SK-N-SH (cell line): Measurements from ENCODE around the gene NDUFC2. TPM values are rescaled to one million over a fixed set of nuclear protein-coding genes. Genes with fewer than 3 reads are reported as not detected.

Experiments
- CTCF ChIA-PET: fragments of 300-600, 350-600 bp; formaldehyde crosslinking; extraction: SDS; loops from one replicate; lab custom pipeline; 2021; lab: Yijun Ruan, JAX
- POLR2A ChIA-PET: fragments of 350-600 bp; sonication (Branson Sonifier 250); formaldehyde crosslinking; extraction: SDS; loops from one replicate; lab custom pipeline; 2020; ENCODE audit warnings: antibody characterized with exemption, inconsistent platforms; lab: Yijun Ruan, JAX
- DNase-seq: peaks from one replicate; pipeline ENCODE4 v3.0.0; 2012
- H2AFZ ChIP-seq: fragments of 200-600 bp; sonication (generic); 2 replicates; pipeline ENCODE4 v1.8.1; 2016; ENCODE audit warnings: antibody characterized with exemption, mild to moderate bottlenecking, low read depth
- H3F3A ChIP-seq: fragments of 200-600 bp; sonication (generic); replicated peaks from 2 replicates; pipeline ENCODE3; 2016; ENCODE audit warnings: antibody characterized with exemption, mild to moderate bottlenecking; ENCODE audit not compliant: insufficient read depth
- H3K27ac ChIP-seq, 2 experiments: fragments of 200-500 bp in 1 of 2; fragments of 200-600 bp in 1 of 2; sonication (Bioruptor generic) in 1 of 2; sonication (generic), shearing (Covaris generic) in 1 of 2; 2 replicates each; pipeline versions ENCODE4 v1.5.1 to v1.6.1; 2014 to 2016; ENCODE audit warnings: low read depth in 2 of 2, inconsistent platforms in 1 of 2, low read length in 1 of 2, mild to moderate bottlenecking in 1 of 2, mixed read lengths in 1 of 2
- H3K27me3 ChIP-seq: fragments of 200-600 bp; sonication (generic), shearing (Covaris generic); 2 replicates; pipeline ENCODE4 v1.6.1; 2016; ENCODE audit warnings: mixed run types; ENCODE audit not compliant: insufficient read depth
- H3K36me3 ChIP-seq, 2 experiments: fragments of 200-500 bp in 1 of 2; fragments of 200-600 bp in 1 of 2; sonication (Bioruptor generic) in 1 of 2; sonication (generic) in 1 of 2; replicated peaks in 1 of 2; 2 replicates each; pipeline versions ENCODE3 to v1.5.1; 2014 to 2016; ENCODE audit warnings: low read length in 1 of 2, mild to moderate bottlenecking in 1 of 2; ENCODE audit not compliant: insufficient read depth in 2 of 2, control insufficient read depth in 1 of 2
- H3K4me1 ChIP-seq, 2 experiments: fragments of 200-500 bp in 1 of 2; fragments of 200-600 bp in 1 of 2; sonication (Bioruptor generic) in 1 of 2; sonication (generic), shearing (Covaris generic) in 1 of 2; 2 replicates each; pipeline versions ENCODE4 v1.5.1 to v1.6.1; 2014 to 2016; ENCODE audit warnings: low read depth in 1 of 2, low read length in 1 of 2, mixed run types in 1 of 2; ENCODE audit not compliant: insufficient read depth in 2 of 2, control insufficient read depth in 1 of 2
- H3K4me2 ChIP-seq: fragments of 200-600 bp; sonication (generic), shearing (Covaris generic); 2 replicates; pipeline ENCODE4 v1.6.1; 2017; ENCODE audit warnings: mixed run types
- H3K4me3 ChIP-seq, 2 experiments: fragments of 200-500 bp in 1 of 2; fragments of 200-600 bp in 1 of 2; sonication (Bioruptor generic) in 1 of 2; sonication (generic), shearing (Covaris generic) in 1 of 2; 2 replicates each; pipeline versions ENCODE4 v1.5.1 to v1.8.1; 2014 to 2016; ENCODE audit warnings: low read depth in 2 of 2, inconsistent platforms in 1 of 2, low read length in 1 of 2, mild to moderate bottlenecking in 1 of 2, mixed read lengths in 1 of 2, moderate library complexity in 1 of 2
- H3K79me2 ChIP-seq: fragments of 200-600 bp; sonication (generic); 2 replicates; pipeline ENCODE4 v1.8.1; 2017; ENCODE audit warnings: mild to moderate bottlenecking; ENCODE audit not compliant: insufficient read depth
- H3K9ac ChIP-seq: fragments of 200-600 bp; sonication (generic); 2 replicates; pipeline ENCODE4 v1.6.1; 2017; ENCODE audit warnings: mixed run types
- H3K9me2 ChIP-seq: fragments of 200-600 bp; sonication (generic); 2 replicates; pipeline ENCODE4 v1.6.1; 2017; ENCODE audit warnings: mixed run types
- H3K9me3 ChIP-seq: fragments of 200-600 bp; sonication (generic); 2 replicates; pipeline ENCODE4 v1.6.1; 2017; ENCODE audit warnings: mixed run types, mild to moderate bottlenecking, moderate library complexity
- H4K20me1 ChIP-seq: fragments of 200-600 bp; sonication (generic); 2 replicates; pipeline ENCODE4 v1.6.1; 2017; ENCODE audit warnings: mild to moderate bottlenecking, mixed run types; ENCODE audit not compliant: insufficient read depth
- CHD2 ChIP-seq: fragments of 150-350 bp; IDR thresholded peaks from 2 replicates; pipeline ENCODE4 v1.6.1; 2018; ENCODE audit warnings: low read length; ENCODE audit not compliant: partially characterized antibody
- CTCF ChIP-seq: fragments of 200-600 bp; sonication (generic); IDR thresholded peaks from 2 replicates; pipeline ENCODE4 v1.6.1; 2017; ENCODE audit warnings: antibody characterized with exemption, mild to moderate bottlenecking, moderate library complexity
- ELF1 ChIP-seq: IDR thresholded peaks from 2 replicates; pipeline ENCODE4 v1.4.0; 2012
- FOSL2 ChIP-seq: IDR thresholded peaks from 2 replicates; pipeline ENCODE4 v1.4.0; 2012; ENCODE audit warnings: low read depth, mild to moderate bottlenecking, moderate library complexity, borderline replicate concordance
- FOXJ3 ChIP-seq: sonication (generic); formaldehyde crosslinking; IDR thresholded peaks from 2 replicates; pipeline ENCODE4 v1.5.1; 2020; ENCODE audit warnings: mild to moderate bottlenecking, missing genetic modification reagents
- FOXM1 ChIP-seq: IDR thresholded peaks from 2 replicates; pipeline ENCODE4 v1.4.0; 2012; ENCODE audit warnings: low read depth, mild to moderate bottlenecking
- GABPA ChIP-seq: IDR thresholded peaks from 2 replicates; pipeline ENCODE4 v1.4.0; 2012; ENCODE audit warnings: low read depth, mild to moderate bottlenecking
- MEF2A ChIP-seq: IDR thresholded peaks from 2 replicates; pipeline ENCODE4 v1.4.0; 2012; ENCODE audit warnings: low read depth, borderline replicate concordance
- MXI1 ChIP-seq: IDR thresholded peaks from 2 replicates; pipeline ENCODE4 v1.6.1; 2012; ENCODE audit warnings: mild to moderate bottlenecking, low read depth, low read length, improper control_type of control experiment
- NFIC ChIP-seq: IDR thresholded peaks from 2 replicates; pipeline ENCODE4 v1.4.0; 2012; ENCODE audit warnings: borderline replicate concordance
- NRF1 ChIP-seq: IDR thresholded peaks from 2 replicates; pipeline ENCODE4 v1.6.1; 2012; ENCODE audit warnings: low read depth, mild to moderate bottlenecking, low read length
- POLR2AphosphoS5 ChIP-seq: IDR thresholded peaks from 2 replicates; pipeline ENCODE4 v1.6.1; 2012; ENCODE audit warnings: low read depth, low read length
- RAD21 ChIP-seq: IDR thresholded peaks from 2 replicates; pipeline ENCODE4 v1.6.1; 2012; ENCODE audit warnings: mild to moderate bottlenecking, low read length
- RCOR1 ChIP-seq: fragments of 150-350 bp; IDR thresholded peaks from 2 replicates; pipeline ENCODE4 v1.6.1; 2017; ENCODE audit warnings: antibody characterized with exemption, low read length
- RFX5 ChIP-seq: IDR thresholded peaks from 2 replicates; pipeline ENCODE4 v1.6.1; 2012; ENCODE audit warnings: mild to moderate bottlenecking, improper control_type of control experiment, low read length
- RXRA ChIP-seq: IDR thresholded peaks from 2 replicates; pipeline ENCODE4 v1.4.0; 2012; ENCODE audit warnings: low read depth, mild to moderate bottlenecking, borderline replicate concordance
- SMC3 ChIP-seq: IDR thresholded peaks from 2 replicates; pipeline ENCODE4 v1.6.1; 2012; ENCODE audit warnings: low read depth, low read length, improper control_type of control experiment
- TAF1 ChIP-seq: IDR thresholded peaks from 2 replicates; pipeline ENCODE4 v1.6.1; 2012; ENCODE audit warnings: low read depth, mild to moderate bottlenecking, low read length, moderate library complexity, borderline replicate concordance
- TCF12 ChIP-seq: IDR thresholded peaks from 2 replicates; pipeline ENCODE4 v1.4.0; 2012
- TEAD4 ChIP-seq: IDR thresholded peaks from 2 replicates; pipeline ENCODE4 v1.4.0; 2012; ENCODE audit warnings: mild to moderate bottlenecking, borderline replicate concordance; ENCODE audit not compliant: insufficient read depth
- USF1 ChIP-seq: IDR thresholded peaks from 2 replicates; pipeline ENCODE4 v1.4.0; 2012; ENCODE audit warnings: low read depth, borderline replicate concordance
- WGBS: methylation state at CpG from one replicate; pipeline ENCODE4 v1.1.6; 2017; ENCODE audit warnings: low lambda C conversion rate; 5-methylcytosine and 5-hydroxymethylcytosine counted together
- polyA plus RNA-seq, 3 experiments: library from polyadenylated mRNA; depleted of rRNA; stranded (reverse); fragments of >200 nt; gene quantifications; 2 replicates each; pipeline ENCODE4 v1.2.3, GENCODE V29; 2012
- TF ChIP-seq, protein P1 (sequence below): IDR thresholded peaks from 2 replicates; pipeline ENCODE4 v1.4.0; 2012; ENCODE audit warnings: low read depth, borderline replicate concordance
- TF ChIP-seq, protein P2 (sequence below): IDR thresholded peaks from 2 replicates; pipeline ENCODE4 v1.4.0; 2012; ENCODE audit warnings: low read depth
- TF ChIP-seq, protein P3 (sequence below): IDR thresholded peaks from 2 replicates; pipeline ENCODE4 v1.6.1; 2012; ENCODE audit warnings: mild to moderate bottlenecking, low read depth, low read length, moderate library complexity

The NDUFC2 gene
- polyA plus RNA-seq (2012; rRNA removed) = 198 and 235 TPM in 2 replicates
- 137 and 183 TPM in 2 replicates for polyA plus RNA-seq (2012; cell fraction: cytosol; rRNA removed)
- 76.3 and 139 TPM in 2 replicates for polyA plus RNA-seq (2012; cell fraction: nucleus; rRNA removed)

DNA sequence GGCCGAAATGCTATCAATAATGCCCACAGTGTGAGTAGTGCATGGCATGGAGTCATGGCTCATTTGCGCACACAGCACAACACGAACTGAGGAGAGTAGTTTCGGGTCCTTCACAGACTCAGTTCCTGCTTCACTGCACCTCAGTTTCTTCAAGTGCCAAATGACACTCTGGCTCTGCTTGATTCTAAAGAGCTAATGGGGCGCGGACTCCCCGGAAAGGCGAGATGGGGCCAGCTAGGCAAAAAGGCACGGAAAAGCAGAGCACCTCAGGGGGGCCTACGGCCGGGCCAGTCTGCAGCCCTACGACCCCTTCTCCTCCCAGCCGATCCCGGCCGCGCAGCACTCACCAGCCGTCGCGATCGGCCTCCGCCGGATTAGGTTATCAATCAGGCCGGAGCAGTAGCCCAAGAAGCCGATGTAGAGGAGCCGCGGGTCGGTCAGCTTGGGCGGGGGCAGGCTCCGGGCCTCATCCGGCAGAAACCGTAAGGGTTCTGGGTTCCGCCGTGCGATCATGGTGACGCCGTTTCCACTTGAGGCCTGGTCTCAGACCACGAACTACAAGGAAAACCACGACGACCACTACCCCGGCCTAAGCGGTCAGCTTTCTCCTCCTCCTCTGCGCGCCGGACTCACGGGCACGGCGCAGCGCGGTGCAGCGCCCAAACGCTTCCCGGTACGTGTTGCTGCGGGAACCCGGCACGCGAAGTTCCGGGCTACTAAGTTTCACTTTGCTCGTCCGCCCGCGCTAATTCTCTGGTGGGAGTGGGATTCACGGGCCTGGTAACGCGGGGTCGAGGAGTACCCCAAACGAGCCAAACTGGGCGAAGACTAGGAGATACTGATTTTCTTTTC, at the start of gene NDUFC2:
Gene NDUFC2, minus strand, starts transcription at position 631 of the 852 bp plus-strand sequence. Its CDS starts 118 bp downstream, at position 513.
- CTCF ChIA-PET = interaction anchor here (1.0 to 1.8 kb wide), 4 partner anchors 11 to 485 kb away, joined by 3 to 7 read pairs (median 3); no protein-coding TSS in a partner anchor
- peak within 1 kb of the TSS; percentile 84 to 85 for H3K27ac ChIP-seq
- 3% methylated on average over 13 of the region's 68 CpGs for WGBS
- peak within 1 kb of the TSS; percentile 93 for H2AFZ ChIP-seq
- no peaks in the 10 kb centered on the region for H3K9me3 ChIP-seq
- peaks cover 0 to 17% of the 10 kb centered on the region in 2 experiments for H3K36me3 ChIP-seq
- H3K4me2 ChIP-seq = peak within 1 kb of the TSS; percentile 80
- no peaks in the 10 kb centered on the region for H3K27me3 ChIP-seq
- H3K4me3 ChIP-seq = peak within 1 kb of the TSS; percentile 89 to 95
- H3K79me2 ChIP-seq = peaks cover 52% of the 10 kb centered on the region
- H3K4me1 ChIP-seq = peaks cover 8 to 18% of the 10 kb centered on the region in 2 experiments; a peak in 2 of 4 replicates
- H3F3A ChIP-seq = peaks cover 7% of the 10 kb centered on the region
- peak; percentile 88 for DNase-seq
- peak within 1 kb of the TSS; percentile 96 for H3K9ac ChIP-seq
- H4K20me1 ChIP-seq = peaks cover 23% of the 10 kb centered on the region
- POLR2A ChIA-PET = interaction anchor here (0.7 to 2.2 kb wide), 6 partner anchors 15 to 495 kb away, joined by 3 to 9 read pairs (median 4); partner anchors contain the start of genes ALG8, INTS4 and NARS2
- H3K9me2 ChIP-seq = no peaks in the 10 kb centered on the region
- TF ChIP-seq FOXJ3 = peak; percentile 72
- TF ChIP-seq, protein P1, sequence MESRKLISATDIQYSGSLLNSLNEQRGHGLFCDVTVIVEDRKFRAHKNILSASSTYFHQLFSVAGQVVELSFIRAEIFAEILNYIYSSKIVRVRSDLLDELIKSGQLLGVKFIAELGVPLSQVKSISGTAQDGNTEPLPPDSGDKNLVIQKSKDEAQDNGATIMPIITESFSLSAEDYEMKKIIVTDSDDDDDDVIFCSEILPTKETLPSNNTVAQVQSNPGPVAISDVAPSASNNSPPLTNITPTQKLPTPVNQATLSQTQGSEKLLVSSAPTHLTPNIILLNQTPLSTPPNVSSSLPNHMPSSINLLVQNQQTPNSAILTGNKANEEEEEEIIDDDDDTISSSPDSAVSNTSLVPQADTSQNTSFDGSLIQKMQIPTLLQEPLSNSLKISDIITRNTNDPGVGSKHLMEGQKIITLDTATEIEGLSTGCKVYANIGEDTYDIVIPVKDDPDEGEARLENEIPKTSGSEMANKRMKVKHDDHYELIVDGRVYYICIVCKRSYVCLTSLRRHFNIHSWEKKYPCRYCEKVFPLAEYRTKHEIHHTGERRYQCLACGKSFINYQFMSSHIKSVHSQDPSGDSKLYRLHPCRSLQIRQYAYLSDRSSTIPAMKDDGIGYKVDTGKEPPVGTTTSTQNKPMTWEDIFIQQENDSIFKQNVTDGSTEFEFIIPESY = peak; percentile 57; the same call in 1 of the 2 replicates
- TF ChIP-seq NFIC = no peak
- TF ChIP-seq RCOR1 = peak; percentile 68; the same call in 1 of the 2 replicates
- TF ChIP-seq FOSL2 = no peak
- TF ChIP-seq USF1 = peak; percentile 43; the same call in 1 of the 2 replicates
- no peak for TF ChIP-seq RAD21
- no peak for TF ChIP-seq MEF2A
- TF ChIP-seq TAF1 = peak; percentile 97
- peak; percentile 87 for TF ChIP-seq CHD2
- TF ChIP-seq SMC3 = no peak
- 0 out of 2 replicates have a peak, but pooled peaks have one; percentile 34 for TF ChIP-seq FOXM1
- TF ChIP-seq GABPA = peak; percentile 71
- TF ChIP-seq TCF12 = peak; percentile 15; the same call in 1 of the 2 replicates
- TF ChIP-seq, protein P2, sequence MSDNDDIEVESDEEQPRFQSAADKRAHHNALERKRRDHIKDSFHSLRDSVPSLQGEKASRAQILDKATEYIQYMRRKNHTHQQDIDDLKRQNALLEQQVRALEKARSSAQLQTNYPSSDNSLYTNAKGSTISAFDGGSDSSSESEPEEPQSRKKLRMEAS = peak; percentile 87
- peak; percentile 86 for TF ChIP-seq MXI1
- no peak for TF ChIP-seq RXRA
- TF ChIP-seq RFX5 = 0 out of 2 replicates have a peak, but pooled peaks have one; percentile 34
- TF ChIP-seq TEAD4 = no peak
- no peak for TF ChIP-seq NRF1
- TF ChIP-seq, protein P3, sequence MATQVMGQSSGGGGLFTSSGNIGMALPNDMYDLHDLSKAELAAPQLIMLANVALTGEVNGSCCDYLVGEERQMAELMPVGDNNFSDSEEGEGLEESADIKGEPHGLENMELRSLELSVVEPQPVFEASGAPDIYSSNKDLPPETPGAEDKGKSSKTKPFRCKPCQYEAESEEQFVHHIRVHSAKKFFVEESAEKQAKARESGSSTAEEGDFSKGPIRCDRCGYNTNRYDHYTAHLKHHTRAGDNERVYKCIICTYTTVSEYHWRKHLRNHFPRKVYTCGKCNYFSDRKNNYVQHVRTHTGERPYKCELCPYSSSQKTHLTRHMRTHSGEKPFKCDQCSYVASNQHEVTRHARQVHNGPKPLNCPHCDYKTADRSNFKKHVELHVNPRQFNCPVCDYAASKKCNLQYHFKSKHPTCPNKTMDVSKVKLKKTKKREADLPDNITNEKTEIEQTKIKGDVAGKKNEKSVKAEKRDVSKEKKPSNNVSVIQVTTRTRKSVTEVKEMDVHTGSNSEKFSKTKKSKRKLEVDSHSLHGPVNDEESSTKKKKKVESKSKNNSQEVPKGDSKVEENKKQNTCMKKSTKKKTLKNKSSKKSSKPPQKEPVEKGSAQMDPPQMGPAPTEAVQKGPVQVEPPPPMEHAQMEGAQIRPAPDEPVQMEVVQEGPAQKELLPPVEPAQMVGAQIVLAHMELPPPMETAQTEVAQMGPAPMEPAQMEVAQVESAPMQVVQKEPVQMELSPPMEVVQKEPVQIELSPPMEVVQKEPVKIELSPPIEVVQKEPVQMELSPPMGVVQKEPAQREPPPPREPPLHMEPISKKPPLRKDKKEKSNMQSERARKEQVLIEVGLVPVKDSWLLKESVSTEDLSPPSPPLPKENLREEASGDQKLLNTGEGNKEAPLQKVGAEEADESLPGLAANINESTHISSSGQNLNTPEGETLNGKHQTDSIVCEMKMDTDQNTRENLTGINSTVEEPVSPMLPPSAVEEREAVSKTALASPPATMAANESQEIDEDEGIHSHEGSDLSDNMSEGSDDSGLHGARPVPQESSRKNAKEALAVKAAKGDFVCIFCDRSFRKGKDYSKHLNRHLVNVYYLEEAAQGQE = no peak; the same call in 1 of the 2 replicates
- peak; percentile 63 for TF ChIP-seq ELF1
- no peak for TF ChIP-seq CTCF
- peak; percentile 93 for TF ChIP-seq POLR2AphosphoS5
